Activated naive CD4-positive, alpha-beta T cell treated with anti-CD3 and anti-CD28 coated beads for 36 hours (primary cell): ENCODE data around the gene DDX1. TPM values are rescaled to one million over a fixed set of nuclear protein-coding genes. Genes with fewer than 3 reads are reported as not detected.

Experiments
- CTCF ChIA-PET: fragments of 350-600 bp; sonication (Branson Sonifier 250); formaldehyde crosslinking; loops from one replicate; lab custom pipeline; 2021; ENCODE audit warnings: antibody characterized with exemption; lab: Charles Lee
- DNase-seq: peaks from one replicate; pipeline ENCODE4 v3.0.0-alpha.2; 2020
- H3K27ac Mint-ChIP-seq: one replicate; pipeline ENCODE4 v1.8.0; 2021; ENCODE audit warnings: mild to moderate bottlenecking, mixed read lengths
- H3K27me3 Mint-ChIP-seq: one replicate; pipeline ENCODE4 v1.8.0; 2021; ENCODE audit warnings: low read depth, mixed read lengths
- H3K36me3 Mint-ChIP-seq: one replicate; pipeline ENCODE4 v1.8.0; 2021; ENCODE audit warnings: low read depth, mixed read lengths
- H3K4me1 Mint-ChIP-seq: one replicate; pipeline ENCODE4 v1.8.0; 2021; ENCODE audit warnings: low read depth, mixed read lengths
- H3K4me3 Mint-ChIP-seq: one replicate; pipeline ENCODE4 v1.8.0; 2021; ENCODE audit warnings: mild to moderate bottlenecking, moderate library complexity, mixed read lengths
- H3K9me3 Mint-ChIP-seq: one replicate; pipeline ENCODE4 v1.8.0; 2021; ENCODE audit warnings: mixed read lengths
- intact Hi-C: fragments of 100-400 bp; cut with micrococcal nuclease; formaldehyde crosslinking; loops from one replicate; pipeline ENCODE4 v1.15.1; 2023
- total RNA-seq, 2 experiments: library from RNA; stranded (reverse); gene quantifications; one replicate each; pipeline ENCODE4 v1.2.3, GENCODE V29; 2021

DDX1 gene
- total RNA-seq, 2 experiments from 2014 or later: 61.7 to 64.1 TPM

DNA sequence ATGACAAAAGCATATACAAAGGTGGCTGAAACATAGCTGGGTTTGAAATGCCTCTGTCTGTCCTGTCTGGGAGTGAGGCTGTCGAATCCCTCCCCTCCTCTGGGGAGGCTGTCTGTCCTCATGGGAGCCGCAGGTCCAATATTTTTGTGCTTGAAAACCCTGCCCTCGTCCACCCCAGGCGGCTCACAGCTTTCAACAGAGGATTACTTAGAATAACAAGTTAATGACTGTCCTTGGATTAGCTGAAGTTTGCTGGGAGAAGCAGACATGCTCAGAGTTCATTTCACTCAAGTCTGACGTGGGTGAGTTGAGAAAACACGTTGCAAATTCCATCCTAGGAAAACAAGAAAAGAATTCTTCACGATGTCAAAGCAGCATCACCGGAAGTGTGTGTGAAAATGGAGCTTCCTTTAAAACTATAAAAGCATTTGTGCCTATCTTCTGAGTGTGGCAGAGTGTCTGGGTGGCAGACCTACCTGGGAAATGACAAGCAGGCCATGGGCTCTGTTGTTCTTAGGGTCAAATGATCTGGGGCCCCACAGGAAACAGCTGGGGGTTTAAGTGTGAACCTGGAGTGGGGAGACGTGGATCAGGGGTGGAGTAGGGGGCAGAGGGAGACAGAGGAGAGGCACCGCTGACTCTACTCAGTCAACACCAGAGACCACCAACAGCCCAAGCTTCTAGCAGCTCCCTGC is 77.1 kb downstream of the DDX1 start:
- no peaks in the 10 kb centered on the region for H3K9me3 Mint-ChIP-seq
- no peak overlapping the region for H3K27ac Mint-ChIP-seq
- CTCF ChIA-PET: no interaction called here
- peaks cover 2% of the 10 kb centered on the region for H3K27me3 Mint-ChIP-seq
- DNase-seq: no peak
- no peaks in the 10 kb centered on the region for H3K36me3 Mint-ChIP-seq
- intact Hi-C loops: no loop called here
- no peaks in the 10 kb centered on the region for H3K4me1 Mint-ChIP-seq
- no peak overlapping the region for H3K4me3 Mint-ChIP-seq

DNA sequence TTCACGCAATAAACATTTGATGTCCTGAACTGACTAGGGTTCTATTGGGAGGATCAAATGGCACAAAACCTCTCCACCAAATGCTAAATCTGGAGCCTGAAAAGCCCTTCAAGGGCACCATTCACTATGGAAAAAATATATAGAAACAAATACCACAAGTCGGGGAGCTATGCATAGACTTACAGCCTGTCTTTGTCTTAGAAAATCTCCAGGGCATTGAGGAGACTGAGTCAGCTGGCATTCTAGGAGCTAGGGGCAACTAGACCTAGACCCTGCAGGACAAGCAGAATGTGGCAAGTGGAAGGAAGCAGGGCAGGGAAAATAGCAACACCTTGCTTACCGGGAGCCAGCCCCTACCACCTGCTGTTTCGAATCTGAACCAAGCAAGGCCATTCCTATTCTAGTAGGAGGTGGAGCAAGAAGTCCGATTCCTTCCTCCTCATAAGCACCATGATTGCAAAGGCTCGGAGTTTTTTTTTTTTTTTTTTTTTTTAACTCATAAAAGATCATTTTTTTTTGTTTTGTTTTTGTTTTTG is 77.8 kb downstream of the DDX1 start:
- Mint-ChIP-seq H3K4me3 (no peak overlapping the region), H3K4me1 (no peaks in the 10 kb centered on the region), H3K27me3 (peaks cover 5% of the 10 kb centered on the region), H3K27ac (no peak overlapping the region), H3K9me3 (no peaks in the 10 kb centered on the region), H3K36me3 (no peaks in the 10 kb centered on the region)
- no peak for DNase-seq
- CTCF ChIA-PET: no interaction called here
- intact Hi-C loops: no loop called here

DNA sequence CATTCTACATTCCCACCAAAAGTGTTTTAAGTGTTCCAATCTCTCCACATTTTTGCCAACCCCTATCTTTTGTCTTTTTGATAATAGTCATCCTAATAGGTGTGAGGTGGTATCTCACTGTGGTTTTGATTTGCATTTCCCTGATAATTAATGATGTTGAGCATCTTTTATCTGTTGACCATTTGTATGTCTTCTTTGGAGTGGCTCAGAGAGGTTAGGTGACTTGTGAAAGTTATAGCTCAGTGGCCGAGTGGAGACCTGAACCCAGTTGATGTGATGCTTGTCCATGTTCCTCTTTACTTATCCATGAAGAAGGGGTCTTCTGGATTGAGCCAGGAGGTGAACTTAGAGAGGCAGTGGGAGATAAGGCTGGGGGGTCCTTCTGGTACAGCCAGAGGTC is 78.8 kb downstream of the DDX1 start:
- H3K9me3 Mint-ChIP-seq: no peaks in the 10 kb centered on the region
- intact Hi-C loops: no loop called here
- no peak for DNase-seq
- no peak overlapping the region for H3K4me3 Mint-ChIP-seq
- no peaks in the 10 kb centered on the region for H3K4me1 Mint-ChIP-seq
- peaks cover 8% of the 10 kb centered on the region for H3K27me3 Mint-ChIP-seq
- no peak overlapping the region for H3K27ac Mint-ChIP-seq
- H3K36me3 Mint-ChIP-seq: no peaks in the 10 kb centered on the region
- CTCF ChIA-PET: interaction anchor here (0.6 to 1.5 kb wide), 2 partner anchors 34 to 939 kb away, joined by 4 to 5 read pairs; no protein-coding TSS in a partner anchor

DNA sequence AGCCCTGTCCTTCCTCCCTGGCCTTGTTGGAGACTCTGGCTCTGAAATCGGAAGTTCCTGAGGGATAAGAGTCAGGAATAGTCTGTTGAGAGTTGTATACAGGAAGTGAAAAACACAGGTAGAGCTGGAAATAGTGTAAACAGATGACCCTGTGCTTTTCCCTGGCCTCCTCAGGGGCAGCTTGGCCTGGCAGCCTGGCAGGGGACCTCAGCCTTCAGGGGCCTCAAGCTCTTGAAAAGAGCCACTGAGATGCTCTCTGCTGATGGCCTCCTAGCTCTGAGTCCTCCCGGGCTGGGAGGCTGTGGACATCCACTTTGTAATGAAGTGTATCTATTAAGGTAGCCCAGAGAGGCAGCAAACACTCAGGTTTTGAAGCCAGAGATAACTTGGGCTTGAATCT is 79.3 kb downstream of the DDX1 start:
- no peaks in the 10 kb centered on the region for H3K9me3 Mint-ChIP-seq
- H3K4me1 Mint-ChIP-seq: no peaks in the 10 kb centered on the region
- DNase-seq: no peak
- CTCF ChIA-PET: interaction anchor here (0.6 to 1.5 kb wide), 2 partner anchors 35 to 938 kb away, joined by 4 to 5 read pairs; no protein-coding TSS in a partner anchor
- no peak overlapping the region for H3K4me3 Mint-ChIP-seq
- no peaks in the 10 kb centered on the region for H3K36me3 Mint-ChIP-seq
- no peak overlapping the region for H3K27ac Mint-ChIP-seq
- intact Hi-C loops: no loop called here
- H3K27me3 Mint-ChIP-seq: peaks cover 8% of the 10 kb centered on the region

DNA sequence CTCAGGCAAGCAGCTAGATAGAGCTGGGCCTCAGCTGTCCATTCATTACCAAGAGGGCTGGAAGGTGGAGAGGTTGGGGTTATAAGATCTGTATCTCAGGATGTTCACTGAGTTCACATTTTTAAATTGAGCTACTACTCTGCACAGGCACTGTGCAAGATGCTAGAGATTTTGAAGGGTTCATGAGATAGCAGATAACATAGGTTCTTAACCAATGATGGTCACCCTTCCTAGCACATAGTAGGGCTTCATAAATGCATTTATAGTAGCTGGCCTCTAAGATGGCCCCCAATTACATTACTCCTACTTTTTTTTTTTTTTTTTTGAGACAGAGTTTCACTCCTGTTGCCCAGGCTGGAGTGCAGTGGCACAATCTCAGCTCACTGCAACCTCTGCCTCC is 79.7 kb downstream of the DDX1 start:
- Mint-ChIP-seq H3K4me1 (no peaks in the 10 kb centered on the region), H3K27ac (no peak overlapping the region), H3K27me3 (peaks cover 8% of the 10 kb centered on the region), H3K9me3 (no peaks in the 10 kb centered on the region), H3K4me3 (no peak overlapping the region), H3K36me3 (no peaks in the 10 kb centered on the region)
- CTCF ChIA-PET: interaction anchor here (0.7 to 1.5 kb wide), 2 partner anchors 33 to 35 kb away, joined by 3 to 5 read pairs; no protein-coding TSS in a partner anchor
- intact Hi-C loops: no loop called here
- DNase-seq: no peak

DNA sequence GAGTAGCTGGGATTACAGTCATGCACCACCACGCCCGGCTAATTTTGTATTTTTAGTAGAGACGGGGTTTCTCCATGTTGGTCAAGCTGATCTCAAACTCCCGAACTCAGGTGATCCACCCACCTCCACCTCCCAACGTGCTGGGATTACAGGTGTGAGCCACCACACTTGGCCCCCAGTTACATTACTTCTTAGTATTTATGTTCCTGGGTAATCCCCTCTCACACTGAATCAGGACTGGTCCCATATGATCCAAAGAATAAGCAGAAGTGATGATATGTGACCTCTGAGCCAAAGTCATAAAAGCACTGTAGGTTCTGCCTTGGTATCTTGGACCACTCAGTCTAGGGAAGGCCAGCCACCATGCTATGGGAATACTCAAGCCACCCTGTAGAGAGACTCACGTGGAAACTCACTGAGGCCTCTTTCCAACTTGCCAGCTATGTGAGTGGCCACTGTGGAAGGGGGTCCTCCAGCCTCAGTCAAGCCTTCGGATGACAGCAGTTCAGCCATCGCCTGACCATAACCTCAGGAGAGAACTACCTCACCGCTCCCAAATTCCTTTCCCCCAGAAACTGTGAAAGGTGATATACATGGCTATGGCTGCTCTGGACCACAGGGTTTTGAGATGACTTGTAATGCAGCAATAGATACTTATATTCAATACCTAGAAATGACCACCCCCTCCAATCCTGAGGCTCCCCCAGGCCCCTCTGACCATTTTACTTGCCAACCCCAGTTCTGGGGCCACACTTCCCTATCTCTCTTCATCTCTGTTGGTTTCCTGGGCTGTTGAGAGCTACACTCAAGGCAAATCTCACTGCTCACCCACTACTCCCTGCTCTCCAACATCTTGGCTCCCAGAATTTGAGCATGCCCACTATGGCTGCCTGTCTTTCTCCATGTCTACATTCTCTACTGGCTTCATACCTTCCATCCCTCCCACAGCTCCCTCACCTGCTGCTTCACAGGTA is 80.5 kb downstream of the DDX1 start:
- Mint-ChIP-seq H3K36me3 (no peaks in the 10 kb centered on the region), H3K4me3 (no peak overlapping the region), H3K4me1 (no peaks in the 10 kb centered on the region), H3K27me3 (peaks cover 8% of the 10 kb centered on the region), H3K27ac (no peak overlapping the region), H3K9me3 (no peaks in the 10 kb centered on the region)
- intact Hi-C loops: no loop called here
- no peak for DNase-seq
- CTCF ChIA-PET: interaction anchor here (0.7 to 1.5 kb wide), 2 partner anchors 32 to 36 kb away, joined by 3 to 5 read pairs; no protein-coding TSS in a partner anchor

DNA sequence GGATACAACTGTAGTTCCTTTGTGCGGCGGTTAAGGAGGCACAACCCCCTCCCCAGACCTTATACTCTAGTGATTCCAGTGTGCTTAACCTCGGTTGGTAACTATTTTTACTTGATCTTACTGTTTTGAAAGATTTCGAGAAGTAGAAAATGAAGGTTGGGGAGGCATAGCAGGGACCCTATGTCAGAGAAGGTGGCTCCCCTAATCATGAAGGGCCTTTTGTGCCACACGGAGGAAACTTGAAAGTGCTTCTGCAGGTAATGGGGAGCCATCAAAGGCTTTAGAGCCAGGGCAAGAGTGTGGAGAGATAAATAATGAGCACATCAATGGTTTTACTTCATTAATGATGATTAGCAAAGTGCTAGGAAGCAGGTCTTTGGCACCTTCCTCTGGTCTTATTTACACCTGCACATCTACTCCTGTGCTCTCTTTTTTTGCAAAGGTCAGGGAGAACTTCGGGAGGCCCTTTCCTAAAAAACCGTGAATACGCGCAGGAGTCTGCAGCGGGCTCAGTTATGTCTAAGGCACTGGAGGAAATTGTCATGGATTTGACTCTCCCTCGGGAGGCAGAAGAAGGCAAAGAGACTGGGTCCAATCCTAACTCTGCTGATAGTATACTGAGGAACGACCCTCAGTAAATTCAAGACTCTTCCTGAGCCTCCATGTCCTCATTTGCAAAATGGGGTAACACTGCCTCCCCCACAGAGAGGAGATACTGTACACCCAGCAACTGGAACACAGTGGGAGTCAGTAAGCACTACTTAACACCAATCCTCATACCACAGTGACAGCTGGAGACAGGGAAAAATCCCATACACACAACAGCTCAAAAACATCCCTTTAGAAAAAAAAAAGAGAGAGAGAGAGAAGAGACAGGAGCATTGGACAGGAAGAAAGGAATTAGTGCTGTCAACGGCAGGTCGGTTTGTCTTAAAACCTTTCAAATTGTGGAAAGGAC is 81.6 kb downstream of the DDX1 start:
- H3K9me3 Mint-ChIP-seq: no peaks in the 10 kb centered on the region
- no peak overlapping the region for H3K27ac Mint-ChIP-seq
- no peak overlapping the region for H3K4me3 Mint-ChIP-seq
- no peak for DNase-seq
- peaks cover 8% of the 10 kb centered on the region for H3K27me3 Mint-ChIP-seq
- CTCF ChIA-PET: no interaction called here
- H3K4me1 Mint-ChIP-seq: no peaks in the 10 kb centered on the region
- intact Hi-C loops: no loop called here
- H3K36me3 Mint-ChIP-seq: no peaks in the 10 kb centered on the region

DNA sequence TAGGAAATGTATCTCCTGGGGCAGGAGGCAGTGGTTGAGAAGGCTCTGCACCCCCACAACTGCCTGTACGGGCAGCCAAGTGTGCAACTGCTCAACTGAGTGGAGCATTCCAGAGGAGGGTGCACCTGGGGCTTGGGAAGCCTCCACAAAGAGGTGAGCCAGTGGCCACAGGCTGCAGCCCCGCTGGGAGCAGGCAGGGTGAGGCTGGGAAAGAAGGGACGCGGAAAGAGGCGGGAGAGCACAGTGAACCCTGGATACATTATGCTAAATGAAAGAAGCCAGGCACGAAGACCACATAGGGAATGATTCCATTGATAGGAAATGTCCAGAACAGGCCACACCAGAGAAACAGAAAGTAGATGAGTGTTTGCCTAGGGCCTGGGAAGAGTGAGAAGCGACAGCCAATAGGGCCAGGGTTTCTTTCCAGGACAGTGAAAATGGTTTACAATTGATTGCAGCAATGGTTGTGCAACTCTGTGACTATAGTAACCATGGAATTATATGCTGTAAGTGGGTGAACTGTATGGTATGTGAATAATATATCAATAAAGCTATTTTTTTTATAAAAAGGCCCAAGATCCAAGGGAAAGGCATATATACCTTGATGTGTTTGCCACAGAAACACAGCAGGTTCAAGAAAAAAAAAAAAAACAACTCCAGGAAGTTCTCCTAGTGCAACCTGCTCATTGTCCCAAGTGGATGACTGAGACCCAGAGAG is 82.4 kb downstream of the DDX1 start:
- DNase-seq: no peak
- no peaks in the 10 kb centered on the region for H3K9me3 Mint-ChIP-seq
- H3K4me3 Mint-ChIP-seq: no peak overlapping the region
- CTCF ChIA-PET: no interaction called here
- H3K27me3 Mint-ChIP-seq: peaks cover 8% of the 10 kb centered on the region
- intact Hi-C loops: no loop called here
- no peaks in the 10 kb centered on the region for H3K36me3 Mint-ChIP-seq
- no peaks in the 10 kb centered on the region for H3K4me1 Mint-ChIP-seq
- no peak overlapping the region for H3K27ac Mint-ChIP-seq

DNA sequence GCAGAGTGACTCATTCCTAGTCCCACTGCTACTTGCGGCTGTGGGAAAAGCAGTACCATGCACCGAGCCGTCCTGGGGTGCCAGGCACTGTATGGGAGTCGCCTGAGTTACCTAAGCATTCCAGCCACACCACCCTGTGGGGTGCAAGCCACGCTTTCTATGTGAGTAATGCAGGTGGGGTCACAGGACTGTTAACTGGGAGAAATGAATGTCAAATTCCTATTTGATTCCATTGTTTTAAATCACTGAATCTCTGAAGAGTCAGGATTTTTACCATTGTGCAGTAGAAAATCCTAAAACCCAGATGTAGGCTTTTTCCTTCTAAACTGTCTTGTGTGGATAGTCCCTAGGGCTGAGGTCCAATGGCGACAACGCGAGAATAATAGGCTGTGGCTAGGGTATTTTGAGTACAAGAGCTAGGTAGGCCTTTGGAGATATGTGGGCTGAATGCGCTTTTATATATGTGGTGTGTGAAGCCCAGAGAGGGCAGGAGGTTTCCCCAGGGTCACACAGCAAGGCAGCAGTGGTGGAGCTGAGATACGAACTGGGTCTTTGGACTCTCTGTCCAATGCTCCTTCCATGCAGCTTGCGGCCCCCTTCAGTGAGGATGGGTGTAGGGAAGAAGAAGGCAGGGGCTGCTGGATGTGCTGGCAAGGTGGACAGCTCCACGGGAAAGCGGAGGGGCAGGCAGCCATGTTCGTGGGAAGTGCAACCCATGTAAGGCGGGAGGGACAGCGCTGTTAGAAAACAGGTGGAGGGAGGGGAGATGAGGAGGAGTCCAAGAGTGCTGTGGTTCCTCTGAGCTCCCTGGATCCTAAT is 83.2 kb downstream of the DDX1 start:
- Mint-ChIP-seq H3K9me3 (peaks cover 3% of the 10 kb centered on the region), H3K36me3 (no peaks in the 10 kb centered on the region), H3K27ac (no peak overlapping the region), H3K4me1 (no peaks in the 10 kb centered on the region), H3K4me3 (no peak overlapping the region), H3K27me3 (peaks cover 8% of the 10 kb centered on the region)
- CTCF ChIA-PET: no interaction called here
- intact Hi-C loops: no loop called here
- no peak for DNase-seq

DNA sequence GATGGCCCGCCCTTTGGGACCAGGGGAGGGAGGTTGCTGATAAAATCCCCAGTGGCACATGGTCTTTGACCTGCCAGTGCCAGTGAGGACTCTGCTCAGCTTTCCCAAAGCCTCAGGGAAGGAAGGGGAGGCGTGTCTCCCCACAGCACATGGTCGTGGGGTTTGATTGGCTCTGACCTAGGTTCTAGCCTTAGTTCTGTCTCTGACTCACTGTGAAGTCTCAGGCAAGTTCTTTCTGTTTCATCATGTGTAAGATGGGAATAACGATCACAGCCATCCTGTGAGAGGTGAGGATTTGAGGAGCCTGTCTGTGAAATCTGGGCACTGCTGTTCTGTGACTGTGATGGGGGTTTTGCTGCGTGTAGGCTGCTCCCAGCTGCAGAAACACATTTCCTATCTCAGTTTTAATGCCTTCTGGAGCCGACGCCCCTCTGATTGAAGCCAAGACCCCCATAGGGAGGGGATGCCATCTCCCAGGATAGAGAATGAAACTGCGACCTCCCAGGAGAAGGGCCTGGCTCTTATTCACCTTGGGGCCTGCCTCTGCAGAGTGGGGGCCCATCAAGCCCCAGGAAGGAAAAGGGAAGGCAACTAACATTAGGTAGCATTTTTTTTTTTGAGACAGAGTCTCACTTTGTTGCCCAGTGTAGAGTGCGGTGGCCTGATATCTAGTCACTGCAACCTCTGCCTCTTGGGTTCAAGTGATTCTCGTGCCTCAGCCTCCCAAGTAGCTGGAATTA is 84.0 kb downstream of the DDX1 start:
- no peak for DNase-seq
- Mint-ChIP-seq H3K4me3 (no peak overlapping the region), H3K27me3 (peaks cover 8% of the 10 kb centered on the region), H3K36me3 (no peaks in the 10 kb centered on the region), H3K27ac (no peak overlapping the region), H3K9me3 (peaks cover 3% of the 10 kb centered on the region), H3K4me1 (no peaks in the 10 kb centered on the region)
- CTCF ChIA-PET: no interaction called here
- intact Hi-C loops: no loop called here
